Spleen (tissue), 13 donors: ENCODE results near the gene ZFYVE26. TPM values are rescaled to one million over a fixed set of nuclear protein-coding genes. Genes with fewer than 3 reads are reported as not detected.

Experiments
- DNase-seq: peaks from one replicate; pipeline ENCODE4 v3.0.0-alpha.2; 2020
- H3K27ac ChIP-seq, 8 donors: fragments of 200-600 bp; sonication (generic) in 7 of 8; 1 replicate in 4 of 8; 2 replicates in 4 of 8; pipeline versions ENCODE4 v1.5.0 to v1.8.0; 2016 to 2021; ENCODE audit warnings: inconsistent platforms in 4 of 8, mild to moderate bottlenecking in 4 of 8, moderate library complexity in 1 of 8
- H3K27me3 ChIP-seq, 7 donors: fragments of 200-600 bp; sonication (generic) in 6 of 7; replicated peaks in 1 of 7; 1 replicate in 4 of 7; 2 replicates in 3 of 7; pipeline versions ENCODE4 v1.5.0 to v1.8.0; 2016 to 2021; ENCODE audit warnings: inconsistent platforms in 3 of 7, mild to moderate bottlenecking in 1 of 7
- H3K36me3 ChIP-seq, 6 donors: fragments of 200-600 bp; sonication (generic) in 5 of 6; 1 replicate in 4 of 6; 2 replicates in 2 of 6; pipeline versions ENCODE4 v1.5.0 to v1.8.0; 2016 to 2021; ENCODE audit warnings: inconsistent platforms in 2 of 6
- H3K4me1 ChIP-seq, 6 donors: fragments of 200-600 bp; sonication (generic) in 5 of 6; 1 replicate in 3 of 6; 2 replicates in 3 of 6; pipeline versions ENCODE4 v1.5.0 to v1.8.0; 2016 to 2021; ENCODE audit warnings: inconsistent platforms in 3 of 6
- H3K4me3 ChIP-seq, 8 donors: fragments of 200-600 bp; sonication (generic) in 7 of 8; 1 replicate in 4 of 8; 2 replicates in 4 of 8; pipeline versions ENCODE4 v1.5.0 to v1.8.0; 2016 to 2021; ENCODE audit warnings: inconsistent platforms in 4 of 8, mild to moderate bottlenecking in 4 of 8, moderate library complexity in 2 of 8
- H3K9me3 ChIP-seq, 8 donors: fragments of 200-600 bp; sonication (generic) in 7 of 8; 1 replicate in 4 of 8; 2 replicates in 4 of 8; pipeline versions ENCODE4 v1.5.0 to v1.8.0; 2016 to 2021; ENCODE audit warnings: inconsistent platforms in 4 of 8
- POLR2A ChIP-seq, 3 donors: fragments of 450-650 bp; IDR thresholded peaks; one replicate each; pipeline ENCODE4 v1.5.1; 2017; ENCODE audit warnings: antibody characterized with exemption in 3 of 3, mild to moderate bottlenecking in 1 of 3
- POLR2AphosphoS5 ChIP-seq, 3 donors: sonication (generic); formaldehyde crosslinking; IDR thresholded peaks; one replicate each; pipeline ENCODE4 v1.5.1; 2017; ENCODE audit warnings: antibody characterized with exemption in 3 of 3
- WGBS, 5 donors: extraction: QIAGEN DNeasy Blood & Tissue Kit in 3 of 5; methylation state at CpG; one replicate each; pipeline versions ENCODE4 v1.1.5 to v1.1.7; 2013 to 2018; 5-methylcytosine and 5-hydroxymethylcytosine counted together
- intact Hi-C: fragments of 100-400 bp; cut with DNase I; formaldehyde crosslinking; loops from one replicate; pipeline ENCODE4 v1.15.0; 2023; ENCODE audit warnings: low total_unique reads
- long read RNA-seq, 2 donors: transcript quantifications; one replicate each; lab custom pipeline, GENCODE V29; 2026
- polyA plus RNA-seq, 3 donors: library from polyadenylated mRNA; stranded (reverse); fragments of 200-250 nt; gene quantifications; one replicate each; pipeline ENCODE4 v1.2.1, GENCODE V29; 2013
- total RNA-seq, 7 donors: library from RNA; depleted of rRNA in 3 of 7; stranded (reverse); fragments of >200 nt in 3 of 7; fragmentation: NEBNext Ultra II Directional in 4 of 7; extraction: Animal tissue kit (Norgen Biotek cat#: 25700) in 4 of 7; gene quantifications; one replicate each; pipeline versions ENCODE4 v1.1.0 to v1.2.1, GENCODE V29; 2016 to 2021
- TF ChIP-seq, protein P1 (sequence below), 11 experiments: fragments of 200-600 bp in 7 of 11; fragments of 450-650 bp in 4 of 11; sonication (generic) in 4 of 11; IDR thresholded peaks in 8 of 11; conservative IDR thresholded peaks in 3 of 11; 1 replicate in 7 of 11; 2 replicates in 4 of 11; pipeline versions ENCODE4 v1.4.0 to v1.8.0; 2016 to 2021; ENCODE audit warnings: antibody characterized with exemption in 11 of 11, inconsistent platforms in 4 of 11, mild to moderate bottlenecking in 1 of 11
- donor health status: healthy with polysubstance abuse.
- donor health status: DM: no; HTN: no; CAD: no; lungs with moderate emphysema.
- donor health status: DM: no; HTN: no; CAD: no.
- donor health status: Bipolar disorder and iron deficiency.
- donor health status: healthy.
- donor health status: DM: no; HTN: no; CAD: no.
- donor health status: DM: yes; HTN: yes; CAD: no.

Gene ZFYVE26
- total RNA-seq (10 to 100 TPM; 33.0 to 43.5 (median 39.9) TPM), polyA plus RNA-seq (1 to 10 TPM; 3.6 to 8.0 (median 4.5) TPM)
- long read RNA-seq, donor 1, partial matches to known transcripts: 0 of 2 reads
- long read RNA-seq, donor 1, other reads (novel, unspliced or antisense): 0 of 2 reads
- long read RNA-seq, donor 2, partial matches to known transcripts: 0 of 1 reads
- long read RNA-seq, donor 2, other reads (novel, unspliced or antisense): 0 of 1 reads

DNA sequence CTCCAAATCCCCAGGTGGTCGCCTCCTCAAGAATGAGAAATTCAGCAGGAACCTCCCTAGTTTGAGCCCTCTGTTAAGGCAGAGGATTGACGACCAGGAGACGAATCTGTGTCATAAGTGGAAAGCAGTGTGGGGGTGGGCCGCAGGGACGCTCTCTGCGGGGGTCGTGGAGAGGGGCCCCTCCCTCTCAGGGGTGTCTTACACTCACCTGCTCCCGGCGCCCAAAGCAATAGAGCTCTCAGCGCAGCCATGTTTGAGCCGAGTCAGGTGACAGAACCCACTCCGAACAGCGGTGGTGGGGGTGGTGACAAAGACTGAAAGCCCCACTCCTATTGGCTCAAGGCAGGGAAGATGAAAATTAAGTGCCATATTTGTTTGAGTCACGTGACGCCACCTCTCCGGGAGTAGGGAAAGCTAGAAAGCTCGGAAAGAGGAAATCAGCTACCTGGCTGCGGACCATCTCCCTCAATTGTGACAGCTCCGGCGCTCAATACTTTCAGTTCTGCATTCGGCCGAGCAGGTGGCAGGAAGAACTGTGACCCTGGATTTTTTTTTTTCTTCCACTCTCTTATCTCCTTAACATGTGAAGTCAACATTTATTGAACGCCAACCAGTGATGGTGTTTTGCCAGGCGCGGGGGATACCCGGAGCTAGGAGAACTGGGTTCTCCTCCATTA lies at the start of gene ZFYVE26:
Gene ZFYVE26, minus strand, starts transcription at position 265 of the 677 bp plus-strand sequence. CDS start 627 bp downstream, outside the sequence.
- H3K4me1 ChIP-seq: peaks cover 32 to 86% (median 62%) of the 10 kb centered on the region in 6 donors
- H3K27ac ChIP-seq: peak within 1 kb of the TSS; percentile 71 to 90 (median 86)
- TF ChIP-seq, protein P1, sequence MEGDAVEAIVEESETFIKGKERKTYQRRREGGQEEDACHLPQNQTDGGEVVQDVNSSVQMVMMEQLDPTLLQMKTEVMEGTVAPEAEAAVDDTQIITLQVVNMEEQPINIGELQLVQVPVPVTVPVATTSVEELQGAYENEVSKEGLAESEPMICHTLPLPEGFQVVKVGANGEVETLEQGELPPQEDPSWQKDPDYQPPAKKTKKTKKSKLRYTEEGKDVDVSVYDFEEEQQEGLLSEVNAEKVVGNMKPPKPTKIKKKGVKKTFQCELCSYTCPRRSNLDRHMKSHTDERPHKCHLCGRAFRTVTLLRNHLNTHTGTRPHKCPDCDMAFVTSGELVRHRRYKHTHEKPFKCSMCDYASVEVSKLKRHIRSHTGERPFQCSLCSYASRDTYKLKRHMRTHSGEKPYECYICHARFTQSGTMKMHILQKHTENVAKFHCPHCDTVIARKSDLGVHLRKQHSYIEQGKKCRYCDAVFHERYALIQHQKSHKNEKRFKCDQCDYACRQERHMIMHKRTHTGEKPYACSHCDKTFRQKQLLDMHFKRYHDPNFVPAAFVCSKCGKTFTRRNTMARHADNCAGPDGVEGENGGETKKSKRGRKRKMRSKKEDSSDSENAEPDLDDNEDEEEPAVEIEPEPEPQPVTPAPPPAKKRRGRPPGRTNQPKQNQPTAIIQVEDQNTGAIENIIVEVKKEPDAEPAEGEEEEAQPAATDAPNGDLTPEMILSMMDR (IDR thresholded peaks at IDR 0.05 in 8 of 11, conservative IDR thresholded peaks at IDR 0.05 in 3 of 11): no peak
- TF ChIP-seq POLR2A (IDR thresholded peaks at IDR 0.05): no peak
- peak; percentile 79 to 82 (median 82) for TF ChIP-seq POLR2AphosphoS5 (IDR thresholded peaks at IDR 0.05)
- WGBS, 5 donors: 0 to 1% (median 0%) methylated on average over 26 of the region's 26 CpGs
- no peaks in the 10 kb centered on the region for H3K9me3 ChIP-seq
- intact Hi-C loops: no loop called here
- H3K36me3 ChIP-seq: peaks cover 0 to 30% (median 19%) of the 10 kb centered on the region in 6 donors
- H3K27me3 ChIP-seq: no peaks in the 10 kb centered on the region
- peak; percentile 95 for DNase-seq
- H3K4me3 ChIP-seq: peak within 1 kb of the TSS; percentile 71 to 95 (median 78)

DNA sequence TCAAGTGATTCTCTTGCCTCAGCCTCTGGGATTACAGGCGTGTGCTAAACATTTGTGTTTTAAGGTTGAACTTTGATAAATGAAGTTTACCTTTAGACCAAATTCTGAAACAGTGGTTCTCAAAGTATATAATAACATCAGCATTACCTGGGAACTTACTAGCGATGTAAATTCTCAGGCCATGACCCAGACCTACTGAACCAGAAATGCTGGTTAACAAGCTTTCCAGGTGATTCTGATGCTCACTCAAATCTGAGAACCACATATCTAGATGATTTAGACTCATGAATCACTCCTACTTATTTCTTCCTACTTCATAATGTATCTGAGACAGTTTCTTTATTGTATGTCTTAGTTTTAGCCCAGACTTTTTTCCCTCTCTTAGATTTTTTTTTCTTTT lies 46.8 kb upstream of the ZFYVE26 start:
- Histone ChIP-seq H3K27me3 (no peaks in the 10 kb centered on the region), H3K36me3 (peaks cover 0 to 33% (median 0%) of the 10 kb centered on the region in 6 donors), H3K4me1 (peaks cover 0 to 7% (median 0%) of the 10 kb centered on the region in 6 donors), H3K27ac (no peak overlapping the region), H3K9me3 (no peaks in the 10 kb centered on the region), H3K4me3 (no peak overlapping the region)
- 87 to 98% (median 96%) methylated on average over 2 of the region's 2 CpGs for WGBS, 5 donors
- intact Hi-C loops: no loop called here
- TF ChIP-seq, protein P1 (IDR thresholded peaks at IDR 0.05 in 8 of 11, conservative IDR thresholded peaks at IDR 0.05 in 3 of 11): no peak
- no peak for TF ChIP-seq POLR2A (IDR thresholded peaks at IDR 0.05)
- no peak for TF ChIP-seq POLR2AphosphoS5 (IDR thresholded peaks at IDR 0.05)
- DNase-seq: no peak

DNA sequence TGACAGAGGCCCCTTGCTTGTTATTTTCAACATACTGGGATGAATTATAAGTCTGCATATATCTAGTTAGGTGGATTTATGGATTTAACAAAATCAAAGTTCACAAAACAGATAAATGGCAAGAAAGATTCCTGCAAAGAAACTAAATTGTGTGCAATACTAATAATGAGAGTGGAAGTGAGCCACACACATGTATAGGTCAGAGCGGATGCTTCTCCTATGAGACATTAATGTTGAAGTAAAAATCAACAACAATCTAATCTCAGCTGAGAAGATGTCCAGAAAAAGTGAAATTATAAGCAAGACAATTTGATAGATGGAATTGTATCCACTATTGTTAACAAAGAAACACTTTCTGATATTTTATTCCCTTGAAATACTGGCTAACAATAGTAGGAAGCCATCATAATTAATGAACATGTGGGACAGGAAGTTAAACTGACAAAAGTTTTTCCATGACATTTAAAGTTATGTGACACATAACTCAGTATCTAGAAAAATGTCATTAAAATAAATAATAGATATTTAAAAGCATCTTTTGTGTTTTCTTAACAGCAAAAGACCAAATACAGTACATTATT lies 42.9 kb upstream of the ZFYVE26 start:
- WGBS, 5 donors: 78 to 92% (median 86%) methylated on average over 1 of the region's 1 CpG
- no peak overlapping the region for H3K27ac ChIP-seq
- intact Hi-C loops: no loop called here
- no peak for DNase-seq
- H3K9me3 ChIP-seq: no peaks in the 10 kb centered on the region
- H3K27me3 ChIP-seq: no peaks in the 10 kb centered on the region
- TF ChIP-seq, protein P1 (IDR thresholded peaks at IDR 0.05 in 8 of 11, conservative IDR thresholded peaks at IDR 0.05 in 3 of 11): no peak
- no peak for TF ChIP-seq POLR2AphosphoS5 (IDR thresholded peaks at IDR 0.05)
- TF ChIP-seq POLR2A (IDR thresholded peaks at IDR 0.05): no peak
- no peak overlapping the region for H3K4me3 ChIP-seq
- H3K4me1 ChIP-seq: peaks cover 0 to 12% (median under 1%) of the 10 kb centered on the region in 6 donors
- peaks cover 0 to 4% (median 0%) of the 10 kb centered on the region in 6 donors for H3K36me3 ChIP-seq
